WERI-Rb-1 (cell line): ENCODE data around the gene DNMT3B.

ENCODE experiments used
- DNase-seq: peaks from one replicate; pipeline ENCODE4 v3.0.0-alpha.2; 2020
- H3K27ac ChIP-seq: fragments of 250-450 bp; sonication (Bioruptor Pico); 2 replicates; pipeline ENCODE4 v1.5.1; 2020; ENCODE audit warnings: mild to moderate bottlenecking, moderate library complexity
- H3K27me3 ChIP-seq: fragments of 250-450 bp; sonication (Bioruptor Pico); 2 replicates; pipeline ENCODE4 v1.5.1; 2021; ENCODE audit warnings: mild to moderate bottlenecking, low read depth, moderate library complexity; ENCODE audit not compliant: insufficient read depth, severe bottlenecking
- H3K36me3 ChIP-seq: fragments of 250-450 bp; sonication (Bioruptor Pico); 2 replicates; pipeline ENCODE4 v1.5.1; 2020; ENCODE audit warnings: mild to moderate bottlenecking, moderate library complexity
- H3K4me3 ChIP-seq: 2 replicates; pipeline ENCODE4 v1.5.1; 2011; ENCODE audit warnings: low read depth, mild to moderate bottlenecking, control low read depth, low read length
- H3K9me3 ChIP-seq: fragments of 250-450 bp; sonication (Bioruptor Pico); 2 replicates; pipeline ENCODE4 v1.5.1; 2021; ENCODE audit warnings: mild to moderate bottlenecking, moderate library complexity; ENCODE audit not compliant: severe bottlenecking
- CTCF ChIP-seq: IDR thresholded peaks from 2 replicates; pipeline ENCODE4 v1.5.1; 2011; ENCODE audit warnings: low read depth, mild to moderate bottlenecking, control low read depth, inconsistent platforms, low read length

DNMT3B gene

GRCh38 chr20:32786059-32786760 is 24.0 kb downstream of the DNMT3B start:
- DNase-seq: no peak
- H3K4me3 ChIP-seq: no peak overlapping the region
- H3K27me3 ChIP-seq: no peaks in the 10 kb centered on the region
- no peaks in the 10 kb centered on the region for H3K9me3 ChIP-seq
- no peak for TF ChIP-seq CTCF
- no peak overlapping the region for H3K27ac ChIP-seq
- H3K36me3 ChIP-seq: no peaks in the 10 kb centered on the region

- no peak for DNase-seq
- Histone ChIP-seq H3K27me3 (no peaks in the 10 kb centered on the region), H3K4me3 (no peak overlapping the region), H3K27ac (no peak overlapping the region), H3K9me3 (no peaks in the 10 kb centered on the region), H3K36me3 (no peaks in the 10 kb centered on the region)
- TF ChIP-seq CTCF: no peak
Measured at GRCh38 chr20:32787168-32787567, 25.0 kb downstream of the DNMT3B start.

GRCh38 chr20:32789896-32790750 is 27.9 kb downstream of the DNMT3B start:
- H3K9me3 ChIP-seq: no peaks in the 10 kb centered on the region
- TF ChIP-seq CTCF: peak; percentile 97
- no peaks in the 10 kb centered on the region for H3K27me3 ChIP-seq
- H3K36me3 ChIP-seq: no peaks in the 10 kb centered on the region
- no peak overlapping the region for H3K4me3 ChIP-seq
- DNase-seq: peak; percentile 80
- no peak overlapping the region for H3K27ac ChIP-seq

GRCh38 chr20:32790751-32791057 is 28.5 kb downstream of the DNMT3B start:
- H3K4me3 ChIP-seq: no peak overlapping the region
- no peaks in the 10 kb centered on the region for H3K27me3 ChIP-seq
- no peak for DNase-seq
- TF ChIP-seq CTCF: no peak
- H3K9me3 ChIP-seq: no peaks in the 10 kb centered on the region
- H3K36me3 ChIP-seq: no peaks in the 10 kb centered on the region; the same call in 1 of the 2 replicates
- H3K27ac ChIP-seq: no peak overlapping the region

- no peak for TF ChIP-seq CTCF
- DNase-seq: no peak
- Histone ChIP-seq H3K27me3 (no peaks in the 10 kb centered on the region), H3K4me3 (no peak overlapping the region), H3K36me3 (no peaks in the 10 kb centered on the region; the same call in 1 of the 2 replicates), H3K9me3 (no peaks in the 10 kb centered on the region), H3K27ac (no peak overlapping the region)
Measured at GRCh38 chr20:32792316-32792715, 30.1 kb downstream of the DNMT3B start.
